Activated naive CD4-positive, alpha-beta T cell treated with anti-CD3 and anti-CD28 coated beads, Interleukin-2, amount 50 U/mL, for 16 hours (primary cell): Measurements from ENCODE around the gene NHLRC4.
A peak's percentile ranks its signal among the peaks of the same experiment; 100 is the strongest.
"Not testable (repeated sequence)": the region's sequence is repeated elsewhere in the genome, so short reads cannot be mapped to it uniquely, and the experiment has no call there.

ENCODE experiments used
- DNase-seq: peaks from one replicate; pipeline ENCODE4 v3.0.0-alpha.2; 2020

The NHLRC4 gene

GRCh38 chr16:586047-586644 is 19.3 kb downstream of the NHLRC4 start:
- no peak for DNase-seq

GRCh38 chr16:586645-587590 is 20.1 kb downstream of the NHLRC4 start:
- DNase-seq, result no peak

GRCh38 chr16:588639-588888 is 21.8 kb downstream of the NHLRC4 start:
- no peak for DNase-seq

- peak; percentile 97 for DNase-seq
Measured at GRCh38 chr16:588889-589657, 22.3 kb downstream of the NHLRC4 start.

- DNase-seq, result peak; percentile 99
Measured at GRCh38 chr16:589658-590187, 22.9 kb downstream of the NHLRC4 start, which contains the start of gene RAB40C. RAB40C (plus strand) TSS chr16:590066; CDS start chr16:590292, 226 bp downstream.

- DNase-seq, result no peak
Measured at GRCh38 chr16:590188-590814, 23.5 kb downstream of the NHLRC4 start.

GRCh38 chr16:590815-591200 is 24.0 kb downstream of the NHLRC4 start:
- no peak for DNase-seq

GRCh38 chr16:591231-591630 is 24.4 kb downstream of the NHLRC4 start:
- no peak for DNase-seq

- no peak for DNase-seq
Measured at GRCh38 chr16:591892-592517, 25.2 kb downstream of the NHLRC4 start.

- no peak for DNase-seq
Measured at GRCh38 chr16:592518-593306, 25.9 kb downstream of the NHLRC4 start.

- no peak for DNase-seq
Measured at GRCh38 chr16:593406-593805, 26.6 kb downstream of the NHLRC4 start.

- no peak for DNase-seq
Measured at GRCh38 chr16:593807-594206, 27.0 kb downstream of the NHLRC4 start.

GRCh38 chr16:595094-595528 is 28.3 kb downstream of the NHLRC4 start:
- no peak for DNase-seq

GRCh38 chr16:595942-596735 is 29.3 kb downstream of the NHLRC4 start:
- no peak for DNase-seq

GRCh38 chr16:596736-597060 is 29.9 kb downstream of the NHLRC4 start:
- DNase-seq, result no peak

- DNase-seq, result not testable (repeated sequence)
Measured at GRCh38 chr16:597655-598054, 30.9 kb downstream of the NHLRC4 start.

GRCh38 chr16:598823-599739 is 32.3 kb downstream of the NHLRC4 start:
- no peak for DNase-seq

GRCh38 chr16:600781-601180 is 34.0 kb downstream of the NHLRC4 start:
- DNase-seq, result no peak

GRCh38 chr16:603933-604332 is 37.1 kb downstream of the NHLRC4 start:
- DNase-seq, result no peak
